ENCODE measurements around the gene KCNJ6. TPM values are rescaled to one million over a fixed set of nuclear protein-coding genes. Genes with fewer than 3 reads are reported as not detected.

The KCNJ6 gene
- total RNA-seq, 1 experiment from 2014 or later, result not detected

DNA sequence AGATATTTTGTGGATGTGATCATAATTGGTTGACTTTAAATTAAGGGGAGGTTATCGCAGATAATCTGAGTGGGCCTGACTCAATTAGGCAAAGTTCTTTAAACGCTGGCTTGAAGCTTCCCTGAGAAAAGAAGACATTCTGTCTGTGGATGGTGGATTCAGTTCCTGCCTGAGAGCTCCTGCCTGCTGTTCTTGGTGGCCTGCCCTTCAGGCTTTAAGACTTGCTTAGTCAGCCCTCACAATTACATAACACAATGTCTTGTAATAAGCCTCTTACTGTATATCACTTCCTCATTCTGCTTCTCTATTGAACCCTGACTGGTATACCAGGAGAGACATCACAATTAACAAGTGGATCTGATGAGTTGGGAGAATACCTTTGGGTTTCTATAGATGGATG is 50.2 kb downstream of the KCNJ6 start:
- DNase-seq (ENCODE audit: low spot score), result no peak

DNA sequence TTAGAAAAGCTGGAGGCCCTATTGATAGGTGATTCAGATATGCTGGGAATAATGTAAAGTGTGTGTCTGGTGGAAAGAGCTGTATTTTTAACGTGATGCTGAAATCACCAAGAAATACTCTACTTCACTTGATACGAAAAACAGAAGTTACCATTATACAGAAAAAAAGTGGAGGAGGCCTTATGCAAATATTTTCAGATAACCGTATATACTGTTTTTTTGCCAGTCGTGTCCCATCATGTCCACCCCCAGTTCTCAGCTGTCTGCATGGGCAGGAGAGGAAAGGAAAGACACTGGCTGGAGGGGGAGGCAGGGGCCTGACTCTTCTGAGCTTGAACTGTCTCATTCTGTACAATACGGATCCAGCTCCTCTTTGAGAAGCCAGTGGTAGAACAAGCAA is 51.1 kb downstream of the KCNJ6 start:
- no peak for DNase-seq (ENCODE audit: low spot score)

DNA sequence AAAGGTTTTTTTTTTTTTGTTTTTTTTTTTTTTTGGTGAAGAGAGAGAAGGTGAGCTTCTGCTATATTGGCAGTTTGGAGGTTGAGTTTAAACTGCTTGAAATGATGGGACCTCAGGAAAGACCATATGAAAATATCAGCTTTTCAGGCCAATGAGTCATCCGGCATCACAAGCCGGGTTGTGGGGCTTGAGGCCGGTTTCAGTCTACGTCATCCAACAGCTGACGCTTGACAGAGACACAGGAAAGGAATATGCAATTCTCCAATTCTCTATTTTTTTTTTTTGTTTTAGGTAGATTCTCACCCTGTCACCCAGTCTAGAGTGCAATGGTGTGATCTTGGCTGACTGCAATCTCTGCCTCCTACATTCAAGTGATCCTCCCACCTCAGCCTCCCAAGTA is 52.4 kb downstream of the KCNJ6 start:
- DNase-seq (ENCODE audit: low spot score), result peak; percentile 14

DNA sequence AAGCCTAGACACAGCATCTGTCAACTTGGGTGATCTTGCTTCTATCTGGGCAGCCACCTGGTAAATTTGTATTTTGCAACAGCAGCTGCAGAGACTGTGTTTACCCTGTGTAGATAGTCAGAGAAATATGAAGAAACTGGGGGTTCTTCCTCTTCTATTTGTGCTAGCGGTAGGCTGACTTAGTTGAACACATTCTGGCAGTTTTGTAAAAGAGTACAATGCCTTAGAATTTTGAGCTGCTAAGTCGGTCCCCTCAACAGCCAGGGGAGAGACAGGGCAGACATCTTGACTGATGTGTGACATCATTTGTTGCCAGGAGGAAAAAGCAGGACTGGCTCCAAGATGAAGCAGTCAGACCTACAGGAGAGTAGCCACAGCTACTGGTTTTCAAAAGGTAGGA is 53.7 kb downstream of the KCNJ6 start:
- peak; percentile 44 for DNase-seq (ENCODE audit: low spot score)

DNA sequence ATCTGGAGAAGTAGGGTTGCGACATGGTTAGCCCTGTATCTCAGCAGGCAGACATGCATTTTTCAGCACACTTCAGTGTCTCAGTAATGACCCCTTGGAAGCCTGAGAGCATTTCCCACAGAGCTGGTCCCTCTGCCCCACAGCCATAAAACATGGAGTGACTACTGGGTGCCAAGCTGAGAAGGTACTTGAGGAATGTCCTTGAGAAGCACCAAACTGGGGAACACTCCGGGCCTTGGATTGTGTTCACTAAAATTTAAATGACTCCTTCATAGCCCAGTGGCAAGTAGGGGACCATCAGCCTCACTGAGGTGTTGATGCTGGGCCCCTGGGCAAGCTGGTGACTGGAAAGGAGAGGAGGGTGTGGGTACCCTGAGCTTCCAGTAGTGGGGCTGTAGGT is 54.7 kb downstream of the KCNJ6 start:
- no peak for DNase-seq (ENCODE audit: low spot score)

DNA sequence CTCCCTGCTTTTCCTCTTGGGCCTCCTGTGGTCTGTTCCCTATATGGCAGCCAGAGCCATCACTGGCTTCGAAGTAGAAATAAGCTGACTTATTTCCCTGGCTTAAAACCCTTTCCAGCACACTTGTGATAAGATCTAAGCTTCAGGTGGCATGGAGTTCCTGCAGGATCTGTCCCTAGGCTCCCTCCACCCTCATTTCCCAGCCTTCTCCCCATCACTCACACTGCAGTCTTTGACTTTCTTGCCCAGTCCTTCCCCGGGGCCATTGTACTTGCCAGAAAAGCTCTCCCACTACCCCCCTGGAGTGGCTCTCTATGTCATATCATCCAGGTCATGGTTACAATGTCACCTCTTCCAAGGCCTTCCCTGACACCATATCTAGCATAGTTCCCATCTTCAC is 55.8 kb downstream of the KCNJ6 start:
- no peak for DNase-seq (ENCODE audit: low spot score)

DNA sequence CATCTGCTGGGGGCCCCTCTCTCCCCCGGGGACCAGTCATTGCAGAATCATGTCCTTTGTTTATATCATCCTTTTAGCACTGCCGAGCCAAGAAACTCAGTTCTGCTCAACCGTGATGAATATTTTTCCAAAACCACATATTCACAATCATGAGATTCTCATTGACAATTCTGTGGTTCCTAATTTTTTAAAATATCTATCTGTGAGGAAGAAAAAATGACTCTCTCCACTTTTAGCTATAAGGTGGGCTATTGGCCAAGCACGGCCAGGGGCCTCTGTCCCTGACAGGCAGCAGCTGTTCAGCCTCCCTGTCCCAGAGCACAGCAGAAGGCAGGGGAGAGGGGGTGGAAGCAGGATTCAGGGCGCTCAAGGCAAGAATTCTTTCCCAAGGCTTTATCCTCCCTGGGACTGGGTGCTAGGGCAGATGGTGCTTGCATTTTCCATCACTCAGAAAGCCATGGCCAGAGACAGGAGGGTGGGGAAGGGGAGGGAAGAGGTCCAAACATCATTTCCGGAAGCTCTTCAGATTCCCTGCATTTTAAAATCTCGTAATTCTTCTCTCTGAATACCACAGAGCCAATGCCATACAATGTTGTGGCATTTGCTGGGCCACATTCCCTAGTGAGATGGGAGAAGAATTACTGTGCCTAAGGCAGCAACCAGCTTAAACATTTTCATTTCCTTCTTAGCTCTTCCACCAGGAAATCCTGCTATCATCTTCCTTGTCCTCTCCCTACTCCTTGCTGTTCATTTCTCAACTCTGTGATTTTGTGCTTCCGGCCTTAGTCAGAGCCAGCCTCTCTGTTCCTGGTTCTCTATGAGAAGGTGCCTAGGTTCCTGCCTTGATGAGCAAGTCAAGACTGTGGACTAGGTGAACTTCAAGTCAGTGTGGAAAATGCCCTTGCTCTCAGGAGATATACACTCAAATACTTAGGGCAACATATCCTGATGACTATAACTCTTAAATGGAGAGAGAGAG is 60.3 kb downstream of the KCNJ6 start:
- DNase-seq (ENCODE audit: low spot score), result peak; percentile 55

DNA sequence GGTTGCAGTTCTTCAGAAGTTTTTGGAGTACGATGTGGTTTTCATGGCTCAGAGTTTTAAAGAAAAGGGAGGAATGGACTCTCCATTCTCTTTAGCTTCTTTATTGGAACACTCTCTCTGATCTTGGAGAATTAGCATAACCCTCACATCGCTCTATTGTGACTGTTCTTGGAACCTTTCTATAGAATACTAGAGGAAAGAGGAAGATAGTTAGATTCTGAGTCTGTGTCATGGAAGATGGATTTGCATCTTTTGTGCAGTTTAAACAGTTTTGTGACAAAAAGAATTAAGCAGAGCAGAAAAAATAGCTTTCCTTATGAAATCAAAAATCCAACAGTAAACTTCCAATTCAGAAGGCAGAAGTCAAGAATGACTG is 61.0 kb downstream of the KCNJ6 start:
- DNase-seq (ENCODE audit: low spot score), result no peak

DNA sequence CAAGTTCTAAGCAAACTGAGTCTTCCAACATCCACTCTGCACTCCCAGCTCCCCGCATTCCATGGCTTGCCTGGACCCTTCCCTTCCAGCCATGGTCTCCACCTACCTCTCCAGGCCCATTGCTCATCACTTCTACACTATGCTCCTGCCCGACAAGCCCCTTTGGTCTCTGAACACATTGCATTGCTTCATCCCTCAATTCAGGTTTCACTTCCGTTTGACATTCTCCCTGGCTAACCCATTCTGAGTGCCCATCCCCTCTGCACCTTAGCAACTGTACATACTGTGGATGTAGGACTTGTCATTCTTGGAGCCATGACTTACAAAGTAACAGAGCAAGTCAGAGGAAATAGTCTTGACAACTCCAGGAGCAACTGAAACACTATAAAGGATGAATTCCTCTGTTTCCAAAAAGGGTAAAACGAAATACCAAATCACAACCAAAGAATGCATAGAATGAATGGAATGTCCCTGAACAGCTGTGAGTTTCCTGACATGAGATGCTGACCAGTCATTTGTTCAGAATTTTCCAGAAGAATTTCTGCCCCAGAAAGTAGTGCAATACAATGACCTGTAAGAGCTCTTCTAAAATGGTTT is 66.7 kb downstream of the KCNJ6 start:
- DNase-seq (ENCODE audit: low spot score), result peak; percentile 84

DNA sequence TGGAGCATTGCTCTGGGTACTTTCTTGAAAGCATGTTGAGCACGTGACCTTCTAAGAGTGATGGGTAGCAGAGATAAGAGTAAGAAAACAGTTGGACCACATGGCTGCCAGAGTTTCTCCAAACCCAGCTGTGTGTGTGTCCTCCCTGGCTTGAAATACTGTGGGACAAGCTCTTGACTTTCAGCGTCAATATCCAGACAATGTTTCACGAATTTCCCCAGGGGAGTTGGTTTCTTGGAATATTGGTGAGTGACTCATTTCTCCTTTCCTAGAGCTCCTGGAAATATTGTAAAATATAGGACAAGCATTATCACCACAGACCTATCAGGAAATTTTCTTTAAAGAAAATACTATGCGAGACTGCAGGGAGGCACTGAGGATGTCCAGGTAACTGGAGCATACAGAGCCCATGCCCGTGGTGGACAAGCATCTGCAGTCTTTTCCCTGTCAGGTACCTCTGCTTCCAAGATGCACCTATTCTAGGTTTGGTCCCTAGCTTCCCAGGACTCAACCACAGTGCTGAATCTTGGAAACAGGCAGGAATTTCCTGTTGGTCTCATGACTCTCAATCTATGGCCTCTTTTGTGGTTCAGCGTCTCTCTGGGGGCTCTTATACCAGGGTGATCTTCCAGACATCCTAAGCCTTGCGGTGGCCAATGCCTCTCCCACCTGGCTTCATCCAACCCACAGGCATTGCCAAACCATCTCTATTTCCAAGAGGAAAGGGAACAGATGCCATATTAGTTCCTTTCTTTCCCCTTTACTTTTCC is 67.4 kb downstream of the KCNJ6 start:
- peak; percentile 47 for DNase-seq (ENCODE audit: low spot score)

DNA sequence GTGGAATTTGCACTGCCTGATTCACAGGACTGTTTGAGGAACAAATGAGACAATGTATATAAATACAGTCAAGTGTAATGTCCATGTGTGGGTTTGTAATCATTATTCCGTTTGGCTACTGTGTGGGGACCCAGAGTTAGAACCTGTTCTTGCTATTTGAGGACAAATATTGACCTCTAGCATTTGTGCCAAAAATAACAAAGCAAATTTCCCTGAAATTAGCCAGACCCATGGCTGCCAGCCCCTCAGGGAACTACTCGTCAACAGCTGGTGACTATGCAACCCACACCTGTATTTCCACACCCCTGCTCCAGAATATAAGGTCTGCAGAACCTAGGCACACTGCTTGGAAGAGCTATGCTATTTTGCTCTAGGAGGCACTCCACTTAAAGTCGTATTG is 70.7 kb downstream of the KCNJ6 start:
- DNase-seq (ENCODE audit: low spot score), result no peak

DNA sequence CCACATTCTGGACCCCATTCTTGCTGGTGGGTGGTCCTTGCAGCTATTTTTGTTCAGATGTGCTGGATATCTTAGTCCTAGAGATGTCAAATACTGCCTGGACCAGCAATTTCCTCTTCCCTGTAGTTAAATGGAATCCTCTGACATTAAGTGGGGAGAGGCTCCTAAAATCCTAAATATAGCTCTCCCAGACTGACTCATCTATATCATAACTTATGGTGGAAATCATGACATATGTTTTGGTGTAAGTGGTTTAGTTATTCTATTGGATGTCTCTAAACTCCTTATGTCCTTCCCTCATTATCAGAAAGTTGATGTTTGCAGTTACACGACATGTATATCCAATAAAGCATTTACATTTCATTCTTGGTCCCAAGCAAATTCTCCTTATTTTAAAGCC is 73.1 kb downstream of the KCNJ6 start:
- DNase-seq (ENCODE audit: low spot score), result no peak

DNA sequence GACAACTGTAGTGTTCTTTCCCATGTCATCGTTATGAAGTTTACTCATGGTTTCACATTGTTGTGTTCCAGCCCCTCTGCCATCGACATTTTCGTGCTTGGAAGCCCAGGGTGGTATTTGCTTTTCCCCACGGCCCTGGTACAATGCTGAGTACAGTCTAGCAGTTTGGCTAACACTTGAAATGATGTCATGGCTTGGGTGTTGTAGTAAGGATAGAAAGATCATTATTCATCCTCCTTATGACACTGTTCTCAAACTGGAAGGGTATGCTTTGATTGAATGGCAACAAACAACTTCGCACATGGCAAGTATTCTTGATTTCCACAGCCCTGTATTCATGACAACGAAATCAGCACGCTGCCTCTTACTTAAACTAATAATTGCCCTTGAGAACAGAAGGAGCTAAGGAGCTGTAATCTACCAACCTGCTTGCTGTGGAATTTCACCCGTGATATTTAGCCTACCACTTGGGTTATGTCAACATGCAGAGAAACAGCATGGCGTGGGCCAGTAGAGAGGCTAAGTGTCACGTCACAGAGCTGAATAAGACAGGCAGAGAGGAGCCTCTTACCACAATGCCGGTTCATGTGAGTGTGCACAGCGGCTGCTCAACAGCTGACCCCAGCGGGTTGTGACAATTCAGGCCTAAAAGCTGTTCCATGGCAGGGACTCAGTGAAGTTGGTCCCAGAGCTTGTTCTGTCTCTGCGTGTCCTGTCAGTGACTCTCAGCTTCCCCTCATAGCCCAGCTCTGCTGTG is 73.9 kb downstream of the KCNJ6 start:
- no peak for DNase-seq (ENCODE audit: low spot score)

DNA sequence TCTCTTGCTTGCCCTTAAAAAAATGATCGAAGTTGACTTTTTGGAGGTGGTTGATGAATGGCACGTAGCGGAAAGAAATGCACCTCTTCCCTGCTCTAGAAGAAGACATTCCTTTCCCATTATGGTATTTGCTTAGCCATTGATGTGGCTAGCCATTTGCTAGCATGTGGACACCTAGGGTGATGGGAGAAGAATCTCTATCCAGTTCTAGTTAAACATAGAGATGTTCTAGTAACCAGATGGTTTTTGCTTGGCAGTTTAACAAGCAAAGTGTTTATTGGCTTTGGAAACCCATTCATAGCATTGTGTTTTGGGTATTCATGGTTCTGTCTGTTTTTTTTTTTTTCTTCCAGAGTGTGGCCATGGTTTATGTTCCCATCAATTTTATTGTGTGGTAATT is 78.9 kb downstream of the KCNJ6 start:
- DNase-seq (ENCODE audit: low spot score), result no peak

DNA sequence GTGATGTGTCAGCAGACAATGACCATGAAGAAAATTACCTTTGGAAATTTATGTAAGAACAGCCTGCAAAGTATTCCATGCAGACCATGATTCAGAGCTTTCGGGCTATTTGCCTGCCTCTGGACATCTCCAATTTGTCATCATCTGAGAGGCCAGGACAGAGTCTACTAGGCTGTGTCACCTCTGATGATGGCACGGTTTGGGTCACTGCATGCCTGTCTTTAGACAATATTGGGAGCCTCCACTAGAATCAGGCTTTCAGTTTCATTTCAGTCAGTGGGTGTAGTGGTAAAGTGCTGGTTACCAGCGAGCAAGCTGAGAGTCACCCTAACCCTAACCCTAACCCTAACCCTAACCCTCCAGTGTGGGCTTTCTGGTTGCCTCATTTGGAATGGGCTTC is 80.8 kb downstream of the KCNJ6 start:
- DNase-seq (ENCODE audit: low spot score), result no peak

DNA sequence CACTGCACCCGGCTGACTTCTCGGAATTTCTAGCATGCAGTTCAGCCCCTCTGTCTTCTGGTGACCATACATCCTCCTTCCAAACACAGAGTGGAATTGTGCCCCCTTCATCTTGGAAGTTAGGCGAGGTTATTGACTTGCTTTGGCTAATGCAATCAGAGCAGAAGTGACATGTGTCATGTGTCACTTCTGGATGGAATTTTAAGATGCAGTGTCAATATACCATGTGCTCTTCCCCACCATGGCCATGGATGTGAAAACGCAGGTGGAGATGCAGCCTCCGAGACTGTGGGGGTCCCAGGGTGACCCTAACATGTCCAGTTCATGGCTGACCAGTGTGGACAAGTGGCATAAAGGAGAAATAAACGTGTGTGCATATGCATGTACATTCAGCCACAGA is 83.0 kb downstream of the KCNJ6 start:
- DNase-seq (ENCODE audit: low spot score), result no peak

DNA sequence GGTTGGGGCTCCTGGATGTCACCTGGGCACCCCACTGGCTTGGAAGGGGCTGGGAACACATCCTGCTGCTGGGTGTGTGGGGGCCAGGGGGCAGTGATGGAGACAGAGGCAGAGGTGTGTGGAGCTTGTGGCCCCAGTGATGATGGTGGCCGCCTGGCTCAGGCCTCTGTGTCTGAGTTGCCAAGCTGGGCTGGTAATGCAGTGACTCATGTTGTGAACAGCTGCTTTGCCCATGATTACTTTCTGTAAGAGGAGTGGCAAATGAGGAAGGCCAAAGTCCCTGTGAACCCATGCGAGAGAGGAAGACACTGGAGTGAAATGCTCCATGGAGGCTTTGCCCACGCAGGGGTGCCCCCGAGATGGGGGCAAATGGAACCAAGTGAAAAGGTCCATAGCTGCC is 86.8 kb downstream of the KCNJ6 start:
- DNase-seq (ENCODE audit: low spot score), result peak; percentile 69

DNA sequence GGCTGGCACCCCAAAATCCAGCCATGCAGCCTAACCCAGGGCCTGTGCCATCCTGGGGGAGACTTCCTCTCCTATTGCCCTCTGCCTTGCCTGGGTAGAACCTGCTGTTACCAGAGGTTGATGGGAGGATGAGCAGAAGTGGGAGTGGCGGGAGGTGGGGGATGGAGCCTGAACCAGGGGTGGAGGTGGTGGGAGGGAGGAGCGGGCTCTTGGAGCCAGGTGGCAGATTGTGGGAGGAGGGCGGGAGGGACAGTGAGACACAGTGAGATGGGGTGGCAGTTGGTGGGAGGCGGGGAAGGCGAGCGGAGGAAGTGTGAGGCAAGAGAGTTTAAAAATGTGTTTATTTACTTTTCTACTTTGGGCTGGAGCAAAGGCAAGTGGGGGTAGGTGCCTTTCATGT is 87.3 kb downstream of the KCNJ6 start:
- no peak for DNase-seq (ENCODE audit: low spot score)

DNA sequence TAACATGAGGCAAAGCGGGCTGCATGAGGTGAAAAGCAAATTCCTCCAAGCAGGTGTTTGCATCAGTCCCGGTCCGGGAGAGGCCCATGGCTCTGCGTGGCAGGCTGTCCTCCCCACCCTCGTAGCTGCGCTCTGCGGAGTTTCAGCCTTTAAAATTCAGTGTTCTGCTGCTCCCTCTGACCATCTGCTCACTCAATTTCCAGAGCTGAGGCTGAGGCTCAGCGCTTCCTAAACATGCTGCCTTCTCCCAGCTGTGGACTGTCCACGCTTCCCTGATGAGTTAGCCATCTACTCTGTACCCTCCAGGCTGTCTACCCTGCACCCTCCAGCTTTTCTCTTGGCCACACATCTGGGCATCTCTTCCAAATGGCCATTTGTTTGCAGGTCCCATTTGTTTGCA is 87.7 kb downstream of the KCNJ6 start:
- no peak for DNase-seq (ENCODE audit: low spot score)

DNA sequence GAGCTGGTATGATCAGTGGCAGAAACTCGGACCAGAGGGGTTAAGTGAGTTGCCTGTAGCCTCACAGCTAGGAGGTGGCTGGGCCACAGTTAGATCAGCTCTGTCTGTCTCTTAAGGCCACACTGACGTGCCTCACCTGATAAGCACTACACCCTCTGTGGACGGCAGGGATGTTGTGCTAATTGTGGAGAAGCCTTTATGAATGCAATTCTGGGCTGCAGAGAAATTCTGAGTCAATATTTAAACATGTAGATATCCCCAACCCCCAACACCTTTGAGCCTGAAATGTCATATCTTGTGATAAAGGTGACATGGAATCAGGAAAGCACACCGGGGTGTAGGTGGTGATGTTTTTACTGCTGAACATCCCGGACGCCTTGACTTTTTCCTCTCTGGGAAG is 88.3 kb downstream of the KCNJ6 start:
- no peak for DNase-seq (ENCODE audit: low spot score)

DNA sequence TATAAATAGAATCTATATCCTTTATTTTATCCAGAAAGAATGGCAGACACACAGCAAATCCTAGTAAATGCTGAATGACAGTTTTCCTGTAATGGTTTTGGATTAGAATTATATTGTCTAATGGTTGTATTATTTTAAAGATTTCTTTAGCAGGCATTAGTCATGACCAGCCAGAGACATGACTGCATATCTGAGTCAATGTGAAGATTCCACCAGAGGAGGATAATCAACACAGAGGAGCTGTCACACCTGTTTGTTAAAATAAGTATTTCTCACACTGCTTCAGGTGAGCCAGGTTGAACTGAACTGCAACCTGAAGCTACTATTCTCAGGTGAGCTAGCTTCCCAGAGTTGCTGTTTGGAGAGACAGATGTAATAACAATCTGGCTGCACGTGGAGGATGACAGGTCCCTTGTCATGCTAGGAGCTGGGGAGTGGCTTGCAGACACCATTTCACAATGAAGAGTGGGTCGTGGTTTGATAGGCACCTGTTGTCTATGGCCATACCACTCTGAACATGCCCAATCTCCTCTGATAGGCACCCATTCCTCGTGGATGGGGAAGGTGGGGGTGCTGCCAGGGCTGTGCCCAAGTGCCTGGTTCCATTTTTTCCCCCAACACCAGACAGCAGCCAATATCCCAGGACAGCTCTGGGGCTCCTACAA is 94.3 kb downstream of the KCNJ6 start:
- DNase-seq (ENCODE audit: low spot score), result no peak
